Stimulated activated CD8-positive, alpha-beta memory T cell treated with anti-CD3 and anti-CD28 coated beads, Interleukin-4, amount 100 ng/mL, for 48 hours (primary cell): ENCODE results near the gene DHCR24.
"Not testable (repeated sequence)": the region's sequence is repeated elsewhere in the genome, so short reads cannot be mapped to it uniquely, and the experiment has no call there.

Experiments
- DNase-seq: peaks from one replicate; pipeline ENCODE4 v3.0.0-alpha.2; 2020

DHCR24 gene

DNA sequence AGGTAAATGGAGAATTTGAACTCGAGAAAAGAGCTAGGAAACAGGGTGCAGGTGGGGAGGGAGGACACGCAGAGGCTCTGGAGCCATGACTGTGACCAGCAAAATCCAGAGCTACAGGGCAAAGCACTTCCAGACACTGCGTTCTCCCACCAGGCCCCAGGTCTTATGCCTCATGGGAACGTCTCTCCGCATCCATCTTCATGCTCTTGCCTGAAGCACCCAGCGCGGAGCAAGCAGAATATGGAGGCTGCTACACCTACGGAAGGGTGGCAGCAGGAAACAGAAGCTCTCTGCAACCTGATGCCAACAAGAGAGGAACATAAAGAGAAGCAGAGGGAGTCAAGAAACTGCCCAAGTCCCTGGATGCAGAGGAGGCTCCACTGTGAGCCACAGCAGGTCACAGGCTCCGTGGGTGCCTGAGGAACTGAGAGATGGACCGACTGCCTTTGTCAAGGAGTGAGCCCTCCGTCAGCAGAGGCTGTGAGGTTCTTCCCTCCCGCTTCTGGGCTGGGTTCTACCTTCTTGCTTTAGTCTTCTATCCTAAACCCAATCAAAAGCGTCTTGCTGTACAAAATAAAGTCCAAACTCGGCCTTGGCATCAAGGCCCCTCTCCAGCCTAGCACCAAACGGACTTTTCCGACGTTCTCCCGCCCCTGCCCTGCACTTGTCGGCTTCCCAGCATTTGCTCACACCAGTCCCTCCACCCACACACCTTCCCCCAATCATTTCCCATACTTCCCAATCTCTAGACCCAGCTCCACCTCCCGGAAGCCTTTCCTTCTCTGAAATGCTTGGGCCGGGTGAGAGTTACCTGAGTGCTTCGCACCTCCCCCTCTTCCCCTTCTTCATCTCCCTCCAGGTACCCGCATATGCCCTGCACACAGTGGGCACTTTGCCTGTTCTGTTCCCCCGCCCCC is 930 bp downstream of the DHCR24 start:
- DNase-seq, result no peak

DNA sequence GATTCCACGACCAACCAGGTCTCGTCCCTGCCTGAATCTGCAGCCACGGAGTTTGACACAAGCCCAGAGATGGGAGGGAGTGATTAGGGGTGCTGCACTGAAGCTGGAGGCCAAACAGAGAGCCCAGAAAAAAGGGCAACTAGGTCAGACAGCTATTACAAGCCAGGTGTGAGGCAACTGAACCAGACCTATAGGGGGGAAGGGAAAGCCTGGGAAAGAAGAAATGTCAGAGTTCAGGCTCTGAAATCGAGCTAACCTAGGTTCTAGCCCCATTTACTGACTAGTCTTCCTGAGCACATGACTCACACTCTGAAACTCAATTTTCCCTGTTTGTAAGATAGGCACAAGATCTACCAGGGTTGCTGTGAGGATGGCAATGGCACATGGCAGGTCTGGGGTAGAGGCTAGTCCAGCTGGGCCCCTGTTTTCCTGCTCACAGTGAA is 1.7 kb downstream of the DHCR24 start:
- DNase-seq, result no peak

DNA sequence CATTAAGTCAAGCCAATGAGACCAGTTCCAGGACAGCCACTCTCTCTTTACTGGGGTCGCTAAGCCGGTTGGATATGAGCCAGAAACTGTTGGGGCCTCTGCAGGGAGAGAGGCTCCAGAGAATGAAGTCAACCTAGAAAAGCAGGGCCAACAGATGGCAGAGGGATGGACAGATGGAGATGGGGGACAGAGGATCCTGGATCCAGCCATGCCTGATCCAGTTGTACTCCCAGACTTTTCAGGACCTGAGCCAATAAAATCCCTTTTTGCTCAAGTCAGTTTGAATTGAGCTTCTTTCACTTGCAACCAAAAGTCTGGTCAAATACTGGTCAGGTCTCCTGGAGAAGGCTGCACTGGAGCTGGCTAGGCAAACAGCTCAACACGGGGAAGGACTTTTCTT is 2.2 kb downstream of the DHCR24 start:
- DNase-seq, result no peak

DNA sequence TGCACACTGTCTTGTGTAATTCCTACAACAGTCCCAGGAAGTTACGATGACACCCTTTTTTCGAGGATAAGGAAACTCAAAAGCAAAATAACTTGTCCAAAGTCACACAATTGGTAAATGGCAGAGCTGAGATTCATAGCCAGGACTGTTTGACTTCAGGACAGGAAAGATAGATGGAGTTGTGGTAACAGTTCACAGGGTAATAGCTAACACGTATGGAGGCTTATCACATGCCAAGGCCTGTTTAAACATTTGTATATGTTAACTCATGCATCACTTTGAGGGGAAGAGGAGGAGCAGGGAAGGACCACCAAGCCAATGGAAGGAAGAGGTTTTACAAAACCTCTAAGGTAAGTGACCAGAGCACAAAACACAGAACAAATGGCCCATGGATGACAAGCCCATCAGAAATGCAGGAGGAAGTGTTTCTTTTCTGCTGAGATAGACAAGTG is 2.8 kb downstream of the DHCR24 start:
- no peak for DNase-seq

DNA sequence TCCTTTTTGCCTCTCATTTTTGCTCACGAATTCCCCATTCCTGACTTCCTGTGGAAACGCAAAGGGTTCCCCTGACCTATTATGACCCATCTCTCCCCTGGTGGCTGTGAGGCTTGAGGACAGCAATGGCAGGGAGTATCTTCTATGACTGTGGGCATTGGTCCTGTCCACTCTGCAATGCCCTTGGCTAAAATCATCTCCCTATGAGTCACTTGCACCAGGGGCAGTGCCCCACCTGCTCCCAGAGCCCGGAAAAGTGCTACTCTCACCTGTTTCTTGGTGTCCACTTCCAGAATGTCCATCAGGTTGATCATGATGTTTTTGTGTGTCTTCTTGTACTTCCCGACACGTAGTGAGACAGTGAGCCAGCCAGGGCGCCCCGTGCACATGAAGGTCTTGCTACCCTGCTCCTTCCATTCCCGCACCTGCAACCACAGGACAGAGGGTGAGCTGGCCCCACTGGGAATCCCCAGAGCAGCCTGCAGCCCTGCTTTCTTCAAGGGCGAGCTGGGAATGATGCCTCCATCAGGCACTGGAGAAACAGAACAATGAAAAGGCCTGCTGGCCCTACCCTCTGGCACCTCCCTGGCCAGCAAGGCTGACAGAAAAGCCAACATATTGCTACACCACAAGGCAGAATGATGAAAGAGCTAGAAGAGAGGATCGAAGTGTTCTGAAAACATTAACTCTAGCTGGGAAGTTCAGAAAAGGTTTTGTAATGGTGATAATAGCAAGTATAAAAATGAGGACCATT is 3.5 kb downstream of the DHCR24 start:
- DNase-seq, result no peak

DNA sequence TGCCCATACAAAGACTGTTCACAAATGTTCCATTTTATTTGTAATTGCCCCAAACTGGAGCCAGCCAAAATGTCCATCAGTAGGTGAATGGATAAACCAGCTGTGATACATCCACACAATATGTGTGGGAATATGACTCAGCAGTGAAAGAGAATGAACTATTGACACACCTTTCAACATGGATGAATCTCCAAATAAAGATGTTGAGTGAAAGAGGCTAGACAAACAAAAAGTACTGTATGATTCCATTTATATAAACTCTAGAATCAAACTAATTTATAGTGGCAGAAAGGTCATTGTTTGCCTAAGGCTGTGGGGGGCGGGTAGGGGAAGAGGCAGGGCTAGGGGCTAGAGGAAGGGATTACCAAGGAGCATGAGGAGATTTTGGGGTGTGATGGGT is 4.5 kb downstream of the DHCR24 start:
- DNase-seq, result no peak

DNA sequence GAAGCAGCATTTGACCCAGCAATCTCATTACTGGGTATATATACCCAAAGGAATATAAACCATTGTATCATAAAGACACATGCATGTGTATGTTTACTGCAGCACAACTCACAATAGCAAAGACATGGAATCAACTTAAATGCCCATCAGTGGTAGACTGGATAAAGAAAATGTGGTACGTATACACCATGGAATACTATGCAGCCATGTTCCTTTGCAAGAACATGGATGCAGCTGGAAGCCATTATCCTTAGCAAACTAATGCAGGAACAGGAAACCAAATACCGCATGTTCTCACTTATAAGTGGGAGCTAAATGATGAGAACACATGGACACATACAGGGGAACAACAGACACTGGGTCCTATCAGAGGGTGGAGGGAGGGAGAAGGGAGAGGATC is 5.4 kb downstream of the DHCR24 start:
- not testable (repeated sequence) for DNase-seq

DNA sequence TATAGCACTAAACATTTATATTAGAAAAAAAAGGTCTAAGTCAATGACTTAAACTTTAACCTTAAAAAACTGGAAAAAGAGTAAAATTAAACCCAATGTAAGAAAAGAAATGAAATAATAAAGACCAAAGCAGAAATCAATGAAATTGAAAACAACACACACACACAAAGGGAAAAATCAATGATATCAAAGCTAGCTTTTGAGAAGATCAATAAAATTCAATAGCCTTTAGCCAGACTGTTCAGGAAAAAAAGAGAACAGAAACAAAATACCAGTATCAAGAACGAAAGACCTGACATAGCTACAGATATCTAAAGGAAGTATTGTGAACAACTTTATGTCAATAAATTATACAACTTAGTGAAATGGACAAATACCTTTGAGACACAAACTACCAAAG is 7.1 kb downstream of the DHCR24 start:
- no peak for DNase-seq

DNA sequence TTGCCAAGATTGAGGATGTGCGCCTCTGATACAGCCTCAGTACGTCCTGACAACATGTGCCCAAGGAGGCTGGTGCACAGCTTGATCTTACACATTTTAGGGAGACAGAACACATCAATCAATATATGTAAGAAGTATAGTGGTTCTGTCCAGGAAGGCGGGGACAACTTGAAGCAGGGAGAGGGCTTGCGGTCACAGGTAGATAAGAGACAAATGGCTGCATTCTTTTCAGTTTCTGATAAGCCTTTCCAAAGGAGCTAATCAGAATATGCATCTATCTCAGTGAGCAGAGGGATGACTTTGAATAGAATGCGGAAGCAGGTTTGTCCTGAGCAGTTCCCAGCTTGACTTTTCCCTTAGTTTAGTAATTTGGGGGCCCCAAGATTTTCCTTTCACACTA is 10.2 kb downstream of the DHCR24 start:
- DNase-seq, result no peak

DNA sequence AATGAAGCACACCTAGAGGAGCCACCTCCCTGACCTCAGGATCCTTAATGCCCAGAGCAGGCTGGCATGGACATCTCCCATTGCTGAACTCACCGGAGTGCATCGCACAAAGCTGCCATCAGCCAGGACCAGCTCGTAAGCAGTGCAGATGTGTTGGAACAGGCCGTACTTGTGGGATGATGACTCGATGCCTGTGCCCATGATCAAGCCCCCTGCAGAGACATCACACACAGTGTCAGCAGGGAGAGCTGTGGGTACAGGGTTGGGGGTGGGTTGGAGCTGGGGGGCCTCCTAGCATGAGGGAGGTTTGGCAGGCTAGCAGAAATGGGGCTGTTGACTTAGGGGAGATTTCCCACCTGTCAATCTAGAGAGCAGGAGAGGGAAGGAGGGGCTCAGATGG is 12.0 kb downstream of the DHCR24 start:
- DNase-seq, result no peak

DNA sequence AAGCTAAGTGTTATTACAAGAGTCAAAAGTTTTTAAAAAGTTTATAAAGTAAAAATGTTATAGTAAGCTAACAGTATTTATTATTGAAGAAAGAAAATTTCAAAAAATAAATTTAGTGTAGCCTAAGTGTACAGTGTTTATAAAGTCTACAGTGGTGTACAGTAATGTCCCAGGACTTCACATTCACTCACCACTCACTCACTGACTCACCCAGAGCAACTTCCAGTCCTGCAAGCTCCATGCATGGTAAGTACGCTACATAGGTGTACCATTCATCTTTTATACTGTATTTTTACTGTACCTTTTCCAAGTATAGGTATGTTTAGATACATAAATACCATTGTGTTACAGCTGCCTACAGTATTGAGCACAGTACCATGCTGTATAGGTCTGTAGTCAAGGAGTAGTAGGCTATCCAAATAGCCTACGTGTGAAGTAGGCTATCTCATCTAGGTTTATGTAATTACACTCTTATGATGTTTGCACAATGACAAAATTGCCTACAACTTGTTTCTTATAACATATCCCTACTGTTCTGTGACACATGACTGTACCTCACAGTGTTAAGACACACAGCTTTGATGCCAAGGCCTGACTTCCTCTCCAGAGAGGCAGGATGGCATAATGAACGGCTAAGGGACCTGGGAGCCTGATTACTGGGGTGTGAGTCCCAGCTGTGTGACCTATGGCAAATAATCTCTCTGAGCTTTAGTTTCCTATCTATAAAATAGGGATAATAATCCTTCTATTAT is 12.7 kb downstream of the DHCR24 start:
- DNase-seq, result no peak

DNA sequence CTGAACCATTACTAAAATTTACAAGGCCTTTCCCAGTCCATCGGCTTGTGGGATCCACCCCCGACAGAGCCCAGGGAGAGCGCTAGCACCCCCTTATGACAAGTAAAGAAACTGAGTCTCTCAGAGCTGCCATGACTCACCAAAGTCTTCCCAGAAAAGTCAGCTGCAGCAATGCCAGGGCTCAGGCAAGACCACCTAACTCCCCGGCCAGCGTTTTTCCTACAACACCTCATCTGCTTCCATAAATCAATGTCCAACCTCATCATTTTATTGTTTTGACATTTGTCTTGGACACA is 15.0 kb downstream of the DHCR24 start:
- DNase-seq, result no peak

DNA sequence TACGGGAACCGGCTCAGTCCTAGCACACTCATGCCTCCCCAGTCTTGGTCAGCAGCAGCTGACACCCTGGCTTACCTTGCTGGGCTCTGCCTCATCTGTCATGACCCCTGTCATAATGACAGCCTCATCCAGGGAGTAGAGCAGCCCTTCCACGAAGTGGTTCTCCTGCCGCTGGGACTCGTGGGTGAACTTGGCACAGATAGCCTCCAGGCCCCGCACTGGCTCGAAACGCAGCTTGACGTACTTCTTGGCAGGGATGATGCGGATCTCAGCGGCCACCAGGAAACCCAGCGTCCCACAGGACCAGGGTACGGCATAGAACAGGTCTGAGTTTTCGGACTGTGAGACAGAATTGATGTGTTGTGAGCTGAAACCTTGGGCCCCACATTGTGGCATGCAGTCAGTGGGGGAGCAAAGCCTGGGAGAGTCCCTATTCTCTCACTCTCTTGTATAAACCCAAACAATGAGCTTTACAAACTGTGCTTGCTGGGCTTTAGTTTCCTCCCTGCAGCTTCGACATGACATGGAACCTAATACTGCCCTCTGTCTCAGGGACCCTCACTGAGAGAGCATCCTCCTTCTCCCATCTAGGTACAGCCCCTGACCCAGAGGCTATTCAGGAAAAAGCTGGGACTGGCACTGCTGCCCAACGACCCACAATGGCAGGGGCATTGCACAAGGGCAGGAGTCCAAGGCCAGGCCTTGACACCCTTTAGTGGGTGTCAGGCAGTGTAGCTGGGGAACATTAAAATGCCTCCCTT is 15.5 kb downstream of the DHCR24 start:
- DNase-seq, result no peak

DNA sequence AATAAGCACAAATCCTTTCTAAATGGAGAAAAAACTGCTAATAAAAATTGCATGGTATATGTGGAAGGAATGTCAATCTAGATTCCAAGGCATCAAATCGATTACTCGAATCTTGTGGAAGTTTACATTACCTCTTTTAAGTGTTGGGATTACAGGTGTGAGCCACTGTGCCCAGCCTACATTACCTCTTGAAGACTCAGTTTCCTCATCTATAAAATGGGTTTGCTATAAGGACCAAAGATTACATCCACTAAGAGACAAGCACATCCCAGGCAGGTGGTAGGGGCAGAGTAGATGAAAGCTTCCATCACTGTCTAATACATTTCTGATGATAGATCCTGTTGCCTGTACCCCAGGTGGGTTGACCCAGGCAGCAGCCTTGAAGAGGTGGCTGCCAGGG is 16.1 kb downstream of the DHCR24 start:
- no peak for DNase-seq

DNA sequence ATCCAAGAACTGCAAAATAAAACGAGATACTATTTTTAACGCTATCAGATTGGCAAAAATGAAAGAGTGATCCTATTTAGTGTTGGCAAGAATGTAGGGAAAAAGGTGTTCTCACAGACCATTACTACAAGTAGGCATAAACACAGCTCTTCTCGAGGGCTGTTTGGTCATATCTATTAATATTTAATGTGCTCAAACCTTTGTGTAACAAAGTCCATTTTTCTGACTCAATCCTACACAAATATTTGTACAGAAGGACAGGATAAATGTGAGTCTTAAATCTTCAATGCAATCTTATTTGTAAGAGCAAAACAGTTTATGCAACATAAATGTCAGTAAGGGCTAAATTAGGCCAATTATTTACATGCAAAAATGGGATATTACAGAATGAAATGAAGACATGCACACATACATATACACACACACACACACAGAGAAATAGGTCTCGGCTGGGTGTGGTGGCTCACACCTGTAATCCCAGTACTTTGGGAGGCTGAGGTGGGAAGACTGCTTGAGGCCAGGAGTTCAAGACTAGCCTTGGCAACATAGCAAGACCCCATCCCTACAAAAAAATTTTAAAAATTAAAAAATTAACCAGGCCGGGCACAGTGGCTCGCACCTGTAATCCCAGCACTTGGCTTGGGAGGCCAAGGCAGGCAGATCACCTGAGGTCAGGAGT is 17.7 kb downstream of the DHCR24 start:
- no peak for DNase-seq

DNA sequence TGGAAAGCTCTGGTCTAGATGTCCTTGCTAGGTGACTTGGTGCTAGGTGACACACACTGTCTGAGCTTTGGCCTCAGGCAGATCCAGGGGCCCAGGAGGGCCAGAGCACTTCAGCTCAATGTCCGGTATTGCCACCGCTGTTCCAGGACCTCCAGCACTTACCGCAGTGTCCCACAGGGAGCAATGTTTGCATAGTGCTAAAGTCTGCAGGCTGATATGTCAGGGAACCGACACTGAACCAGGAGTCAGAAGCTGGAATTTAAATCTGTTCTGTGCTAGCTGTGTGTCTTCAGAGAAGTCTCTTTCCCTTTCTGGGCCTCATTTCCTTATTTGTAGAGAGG is 19.3 kb downstream of the DHCR24 start:
- DNase-seq, result no peak

DNA sequence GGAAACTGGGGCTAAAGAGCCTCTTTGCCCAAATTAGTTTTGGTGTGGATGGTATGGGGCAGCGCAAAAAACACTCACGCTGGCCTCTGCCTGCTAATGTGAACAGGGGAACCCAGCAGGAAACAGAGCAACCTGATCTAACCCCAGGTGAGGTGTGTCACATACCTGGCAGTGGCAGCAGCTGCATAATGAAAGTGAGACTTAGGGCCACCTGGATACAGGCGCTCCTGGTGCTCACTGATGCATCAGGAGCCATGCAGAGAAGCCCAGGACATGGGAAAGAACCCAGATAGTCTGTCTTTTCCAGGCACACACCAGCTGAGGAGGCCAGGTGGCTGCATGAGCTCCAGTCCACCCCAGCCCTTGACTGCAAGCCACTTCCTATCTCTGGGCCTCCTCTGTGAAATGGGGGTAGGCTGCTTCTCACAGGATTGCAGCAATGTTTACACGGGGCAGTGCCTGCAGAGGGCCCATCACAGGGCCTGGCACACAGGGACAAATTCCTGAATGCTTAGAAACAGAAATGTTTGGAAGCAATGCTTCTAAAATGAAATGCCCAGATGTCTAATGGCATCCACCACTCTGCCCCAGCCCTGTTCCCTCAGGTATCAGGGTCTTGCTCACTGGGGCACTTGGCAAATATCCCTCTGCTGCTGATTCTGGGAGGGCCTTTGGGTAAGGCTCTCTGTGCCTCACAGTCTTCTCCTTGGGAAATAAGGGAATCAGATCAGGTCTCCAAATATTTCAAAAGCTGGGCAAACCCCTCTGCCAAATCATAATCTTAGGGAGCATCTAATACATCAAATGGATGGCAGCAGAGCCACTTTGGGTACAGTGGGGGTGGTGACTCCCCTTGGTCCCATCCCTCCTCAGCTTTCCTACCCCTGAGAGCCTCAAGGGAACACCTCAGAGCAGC is 19.9 kb downstream of the DHCR24 start:
- no peak for DNase-seq

DNA sequence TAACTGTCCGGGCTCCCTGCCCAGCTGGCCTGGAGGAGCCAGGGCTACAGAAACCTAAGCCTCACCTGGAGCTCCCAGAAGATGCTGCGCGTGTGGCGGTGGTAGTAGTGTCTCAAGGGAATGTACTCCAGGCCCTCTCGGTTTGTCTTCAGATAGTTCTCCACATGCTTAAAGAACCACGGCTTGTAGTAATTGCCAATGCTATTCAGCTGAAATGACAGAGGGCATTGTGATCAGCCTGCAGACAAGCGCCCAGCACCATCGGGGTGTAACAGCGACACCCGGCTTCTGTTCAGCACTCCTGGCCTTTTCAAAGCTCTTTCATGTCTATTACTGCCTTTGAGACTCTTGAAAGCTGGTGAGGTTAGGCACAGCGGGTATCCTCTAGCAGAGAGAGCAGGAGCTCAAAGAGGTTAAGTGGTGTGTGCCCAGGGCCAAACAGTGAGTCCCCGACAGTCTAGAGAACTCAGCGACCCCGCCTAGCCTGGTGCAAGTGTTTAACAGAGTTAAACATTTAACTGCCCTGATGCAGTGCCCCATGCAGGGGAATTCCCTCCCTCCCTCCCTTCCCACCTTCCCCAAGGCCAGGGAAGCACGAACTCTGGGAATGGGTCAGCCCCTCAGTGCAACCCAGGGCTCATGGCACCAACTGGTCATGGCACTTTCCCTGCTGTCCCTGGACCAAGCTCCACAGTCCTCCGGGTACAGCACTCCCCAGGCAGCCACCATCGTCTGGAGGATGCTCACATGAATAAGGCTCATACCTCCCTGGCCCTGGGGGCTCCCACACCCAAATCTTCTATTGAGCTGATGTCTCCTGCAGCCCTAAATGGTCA is 21.5 kb downstream of the DHCR24 start:
- no peak for DNase-seq

DNA sequence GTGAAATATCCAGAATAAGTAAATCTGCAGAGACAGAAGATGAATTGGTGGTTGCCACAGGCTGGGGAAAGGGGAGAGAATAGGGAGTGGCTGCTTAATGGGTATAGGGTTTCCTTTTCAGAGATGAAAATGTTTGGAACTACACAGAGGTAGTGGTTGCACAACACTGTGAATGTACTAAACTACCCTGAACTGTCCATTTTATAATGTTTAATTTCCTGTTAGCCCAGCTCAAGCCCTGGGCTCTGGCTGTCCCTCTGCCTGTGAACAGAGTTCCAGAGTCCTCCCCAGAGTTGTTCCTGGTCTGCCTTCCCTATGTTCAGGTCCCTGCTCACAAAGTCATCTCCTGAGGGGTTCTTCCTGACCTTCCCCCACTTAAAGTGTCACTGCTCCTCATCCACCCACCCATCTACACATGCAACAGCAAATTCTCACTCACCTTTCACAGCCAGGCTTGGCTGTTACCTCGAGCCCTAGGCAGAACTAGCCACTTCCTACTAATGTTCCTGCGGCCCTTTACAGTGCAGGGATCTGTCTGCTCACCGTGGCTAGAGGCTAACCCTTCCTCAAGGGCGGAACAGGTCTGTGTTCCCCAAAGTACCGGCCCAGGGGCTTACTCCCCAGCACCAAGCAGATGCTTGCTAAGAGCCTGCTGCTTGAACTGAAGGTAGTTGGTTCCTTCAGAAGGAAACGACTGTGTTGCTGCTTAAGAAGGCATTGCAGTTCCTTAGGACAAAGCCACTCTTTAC is 22.4 kb downstream of the DHCR24 start:
- DNase-seq, result no peak

DNA sequence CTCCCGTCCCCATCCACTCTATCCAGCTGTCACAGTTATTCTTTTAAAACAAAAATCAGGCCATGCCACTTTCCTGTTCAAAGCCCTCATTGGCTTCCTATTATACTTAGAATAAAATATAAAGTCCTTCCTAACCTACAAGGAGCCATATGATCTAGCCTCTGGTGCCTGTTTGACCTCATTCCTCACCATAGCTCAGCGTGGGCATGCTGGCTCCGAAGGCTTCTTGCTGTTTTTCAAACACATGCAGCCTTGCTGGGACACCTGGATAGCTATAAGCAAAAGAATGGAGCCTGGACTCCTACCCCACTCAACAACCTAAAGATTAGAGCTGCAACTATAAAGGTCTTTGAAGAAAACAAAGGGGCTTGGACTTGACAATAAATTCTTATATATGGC is 23.7 kb downstream of the DHCR24 start:
- DNase-seq, result no peak
